ENCODE results near the gene C20orf141.
"Not testable (repeated sequence)": the region's sequence is repeated elsewhere in the genome, so short reads cannot be mapped to it uniquely, and the experiment has no call there.

Gene C20orf141

GRCh38 chr20:2799688-2800520, 14.9 kb upstream of the C20orf141 start:
- peak; percentile 51 for DNase-seq (ENCODE audit: low read depth, low spot score)

- peak; percentile 51 for DNase-seq (ENCODE audit: low read depth, low spot score)
Measured at GRCh38 chr20:2800521-2801285, 14.1 kb upstream of the C20orf141 start, which contains the start of gene CPXM1. TSS of gene CPXM1 (minus strand) at chr20:2800627. CDS start at chr20:2800572, 55 bp downstream.

- DNase-seq (ENCODE audit: low read depth, low spot score), result no peak
Measured at GRCh38 chr20:2801286-2801728, 13.5 kb upstream of the C20orf141 start.

GRCh38 chr20:2804041-2804828, 10.6 kb upstream of the C20orf141 start:
- no peak for DNase-seq (ENCODE audit: low read depth, low spot score)

GRCh38 chr20:2804852-2805688, 9.7 kb upstream of the C20orf141 start:
- DNase-seq (ENCODE audit: low read depth, low spot score), result peak; percentile 23

- DNase-seq (ENCODE audit: low read depth, low spot score), result no peak
Measured at GRCh38 chr20:2805689-2806350, 9.0 kb upstream of the C20orf141 start.

GRCh38 chr20:2806351-2806701, 8.5 kb upstream of the C20orf141 start:
- DNase-seq (ENCODE audit: low read depth, low spot score), result no peak

GRCh38 chr20:2807019-2807418, 7.8 kb upstream of the C20orf141 start:
- no peak for DNase-seq (ENCODE audit: low read depth, low spot score)

GRCh38 chr20:2807929-2808328, 6.9 kb upstream of the C20orf141 start:
- not testable (repeated sequence) for DNase-seq (ENCODE audit: low read depth, low spot score)

- DNase-seq (ENCODE audit: low read depth, low spot score), result no peak
Measured at GRCh38 chr20:2809690-2810089, 5.1 kb upstream of the C20orf141 start.

GRCh38 chr20:2812189-2812588, 2.6 kb upstream of the C20orf141 start:
- DNase-seq (ENCODE audit: low read depth, low spot score), result no peak

- DNase-seq (ENCODE audit: low read depth, low spot score), result no peak
Measured at GRCh38 chr20:2814076-2814475, 711 bp upstream of the C20orf141 start.

GRCh38 chr20:2815242-2815900, 584 bp downstream of the C20orf141 start:
- no peak for DNase-seq (ENCODE audit: low read depth, low spot score)

- DNase-seq (ENCODE audit: low read depth, low spot score), result no peak
Measured at GRCh38 chr20:2816030-2816582, 1.3 kb downstream of the C20orf141 start, which contains the start of gene TMEM239. TSS of gene TMEM239 (plus strand) at chr20:2816364. CDS start at chr20:2816555, 191 bp downstream.

GRCh38 chr20:2816583-2817340, 2.0 kb downstream of the C20orf141 start:
- no peak for DNase-seq (ENCODE audit: low read depth, low spot score)

- no peak for DNase-seq (ENCODE audit: low read depth, low spot score)
Measured at GRCh38 chr20:2817341-2817726, 2.5 kb downstream of the C20orf141 start.

GRCh38 chr20:2817891-2818595, 3.3 kb downstream of the C20orf141 start:
- DNase-seq (ENCODE audit: low read depth, low spot score), result no peak
